K562 (cell line): ENCODE measurements around the gene TEX22. TPM values are rescaled to one million over a fixed set of nuclear protein-coding genes. Genes with fewer than 3 reads are reported as not detected.

Source experiments
- BRF2 ChIP-seq: IDR thresholded peaks from 3 replicates; pipeline ENCODE4 v1.6.1; 2011; ENCODE audit warnings: borderline replicate concordance, mild to moderate bottlenecking; ENCODE audit not compliant: insufficient read length, insufficient read depth
- CTBP1 ChIP-seq: fragments of 450-650 bp; IDR thresholded peaks from 2 replicates; pipeline ENCODE4 v1.6.1; 2016; ENCODE audit warnings: borderline replicate concordance
- CXXC5 ChIP-seq: fragments of 250-450 bp; sonication (Bioruptor Pico); IDR thresholded peaks from 2 replicates; pipeline ENCODE4 v1.8.0; 2022; ENCODE audit warnings: inconsistent platforms, mild to moderate bottlenecking, moderate library complexity
- ETV6 ChIP-seq, 3 experiments: fragments of 150-350 bp in 1 of 3; sonication (generic) in 1 of 3; formaldehyde crosslinking in 1 of 3; IDR thresholded peaks; 2 replicates each; pipeline versions ENCODE4 v1.6.1 to v1.8.0; 2014 to 2022; ENCODE audit warnings: borderline replicate concordance in 2 of 3, low read depth in 2 of 3, antibody characterized with exemption in 1 of 3, low read length in 1 of 3, mild to moderate bottlenecking in 1 of 3, missing genetic modification reagents in 1 of 3
- FIP1L1 ChIP-seq: fragments of 200-400 bp; formaldehyde crosslinking; IDR thresholded peaks from 2 replicates; pipeline ENCODE4 v1.6.1; 2018; ENCODE audit warnings: mild to moderate bottlenecking, low read depth, low read length; ENCODE audit not compliant: poor library complexity, severe bottlenecking
- HLTF ChIP-seq: fragments of 450-650 bp; IDR thresholded peaks from 2 replicates; pipeline ENCODE4 v1.6.1; 2016
- HMGXB4 ChIP-seq: sonication (generic); formaldehyde crosslinking; IDR thresholded peaks from 2 replicates; pipeline ENCODE4 v1.8.1; 2023; ENCODE audit warnings: mild to moderate bottlenecking, missing genetic modification reagents
- MAZ ChIP-seq, 2 experiments: fragments of 450-650 bp in 1 of 2; sonication (generic) in 1 of 2; formaldehyde crosslinking; IDR thresholded peaks in 1 of 2; conservative IDR thresholded peaks in 1 of 2; 2 replicates each; pipeline versions ENCODE4 v1.4.0 to v1.5.0; 2020; ENCODE audit warnings: mild to moderate bottlenecking in 1 of 2, missing genetic modification reagents in 1 of 2
- SIRT6 ChIP-seq: IDR thresholded peaks from one replicate; pipeline ENCODE4 v1.6.1; 2012; ENCODE audit warnings: low read depth, mild to moderate bottlenecking, control low read depth, inconsistent platforms, low read length, moderate library complexity
- SP1 ChIP-seq: sonication (generic); formaldehyde crosslinking; IDR thresholded peaks from 2 replicates; pipeline ENCODE4 v1.8.1; 2022; ENCODE audit warnings: mild to moderate bottlenecking, missing genetic modification reagents
- SUPT5H ChIP-seq: fragments of 450-650 bp; IDR thresholded peaks from 2 replicates; pipeline ENCODE4 v1.6.1; 2016
- TFAP4 ChIP-seq: sonication (generic); formaldehyde crosslinking; IDR thresholded peaks from 2 replicates; pipeline ENCODE4 v1.8.0; 2022; ENCODE audit warnings: missing genetic modification reagents, mild to moderate bottlenecking, moderate library complexity, borderline replicate concordance
- THRA ChIP-seq: fragments of 450-650 bp; IDR thresholded peaks from 2 replicates; pipeline ENCODE4 v1.6.1; 2017; ENCODE audit warnings: mild to moderate bottlenecking, moderate library complexity
- VEZF1 ChIP-seq: fragments of 200-800 bp; sonication (Bioruptor generic); IDR thresholded peaks from 2 replicates; pipeline ENCODE4 v1.6.1; 2017; ENCODE audit warnings: missing genetic modification characterization, missing compliant biosample characterization
- YBX1 ChIP-seq: fragments of 450-650 bp; IDR thresholded peaks from 2 replicates; pipeline ENCODE4 v1.7.1; 2016; ENCODE audit warnings: mild to moderate bottlenecking
- ZBED1 ChIP-seq: IDR thresholded peaks from 2 replicates; pipeline ENCODE4 v1.6.1; 2014
- ZBTB26 ChIP-seq: fragments of 450-650 bp; formaldehyde crosslinking; IDR thresholded peaks from 2 replicates; pipeline ENCODE4 v1.4.0; 2022; ENCODE audit warnings: missing genetic modification characterization
- ZNF3 ChIP-seq: fragments of 250-450 bp; sonication (Bioruptor Pico); IDR thresholded peaks from 2 replicates; pipeline ENCODE4 v1.5.0; 2021; ENCODE audit warnings: mild to moderate bottlenecking, moderate library complexity
- ZNF583 ChIP-seq: fragments of 250-450 bp; sonication (Bioruptor Pico); IDR thresholded peaks from 2 replicates; pipeline ENCODE4 v1.4.0; 2020
- polyA plus RNA-seq, 8 experiments: library from polyadenylated mRNA; depleted of rRNA in 4 of 8; stranded (reverse) in 5 of 8; unstranded in 3 of 8; fragments of >200 nt; fragmentation: Nextera tagmentation in 2 of 8; fragmentation: Illumina TruSeq in 1 of 8; extraction: Ambion mirVana in 2 of 8; extraction: Trizol in 1 of 8; gene quantifications; 2 replicates each; pipeline versions ENCODE4 v1.2.1 to v1.2.3, GENCODE V29; 2011 to 2014; ENCODE audit warnings: inconsistent platforms in 1 of 8, missing spikeins in 1 of 8
- total RNA-seq, 7 experiments: library from RNA; depleted of rRNA in 6 of 7; stranded (reverse); fragments of >200 nt in 6 of 7; fragmentation: Illumina TruSeq in 2 of 7; extraction: Trizol in 2 of 7; gene quantifications; 2 replicates each; pipeline versions ENCODE4 v1.2.1 to v1.2.3, GENCODE V29; 2011 to 2021; ENCODE audit warnings: low replicate concordance in 1 of 7

Gene TEX22
- total and polyA plus RNA-seq, 9 of the 15 experiments (the other 6 are each of a cell fraction or from before 2014, with no cell fraction given): 0.04 to 1.7 (median 0.23) TPM; not detected in 2

GRCh38 chr14:105398726-105399465, 558 bp downstream of the TEX22 start (continued):
- TF ChIP-seq TFAP4 (CRISPR knock-in tag) (peak; percentile 7; the same call in 1 of the 2 replicates), MAZ (CRISPR knock-in tag; conservative IDR thresholded peaks at IDR 0.05 in 1 of 2, IDR thresholded peaks at IDR 0.05 in 1 of 2) (no peak), ZBED1 (no peak), HLTF (no peak), THRA (no peak), CTBP1 (no peak), BRF2 (no peak), YBX1 (no peak), HMGXB4 (CRISPR knock-in tag) (no peak), ZNF3 (CRISPR knock-in tag) (no peak), VEZF1 (CRISPR knock-in tag) (0 out of 2 replicates have a peak, but pooled peaks have one; percentile 18), FIP1L1 (peak; percentile 5), ZNF583 (CRISPR knock-in tag) (no peak), SP1 (CRISPR knock-in tag) (0 out of 2 replicates have a peak, but pooled peaks have one; percentile 38), ZBTB26 (CRISPR knock-in tag) (no peak), ETV6 (IDR thresholded peaks at IDR 0.05; ENCODE audit: borderline replicate concordance in 1 of 2, low read depth in 2 of 2, low read length in 1 of 2) (no peak), ETV6 (CRISPR knock-in tag; IDR thresholded peaks at IDR 0.05; ENCODE audit: borderline replicate concordance) (no peak), SUPT5H (0 out of 2 replicates have a peak, but pooled peaks have one; percentile 31), SIRT6 (no peak), CXXC5 (CRISPR knock-in tag) (no peak)
